ENCODE results near the gene ABCA13.

ABCA13 gene

GRCh38 chr7:48259463-48260280 lies 88.4 kb downstream of the ABCA13 start:
- H3K4me3 ChIP-seq (ENCODE audit: low read depth, low read length), result no peak overlapping the region
- TF ChIP-seq CTCF (IDR thresholded peaks at IDR 0.05; ENCODE audit: low read depth, low read length) (no peak), MAX (IDR thresholded peaks at IDR 0.05; ENCODE audit: low read depth, low read length) (no peak), POLR2A (IDR thresholded peaks at IDR 0.05; ENCODE audit: extremely low read depth, insufficient read length) (no peak), MYC (IDR thresholded peaks at IDR 0.05; ENCODE audit: low read depth, low read length) (no peak)
- no peak for DNase-seq (ENCODE audit: low read depth)

GRCh38 chr7:48261696-48262095 lies 90.4 kb downstream of the ABCA13 start:
- no peak for TF ChIP-seq POLR2A (IDR thresholded peaks at IDR 0.05; ENCODE audit: extremely low read depth, insufficient read length)
- no peak for TF ChIP-seq MYC (IDR thresholded peaks at IDR 0.05; ENCODE audit: low read depth, low read length)
- TF ChIP-seq CTCF (IDR thresholded peaks at IDR 0.05; ENCODE audit: low read depth, low read length), result no peak
- TF ChIP-seq MAX (IDR thresholded peaks at IDR 0.05; ENCODE audit: low read depth, low read length), result no peak
- no peak overlapping the region for H3K4me3 ChIP-seq (ENCODE audit: low read depth, low read length)
- no peak for DNase-seq (ENCODE audit: low read depth)

GRCh38 chr7:48262606-48263310 lies 91.5 kb downstream of the ABCA13 start:
- no peak overlapping the region for H3K4me3 ChIP-seq (ENCODE audit: low read depth, low read length)
- no peak for DNase-seq (ENCODE audit: low read depth)
- TF ChIP-seq CTCF (IDR thresholded peaks at IDR 0.05; ENCODE audit: low read depth, low read length) (no peak), POLR2A (IDR thresholded peaks at IDR 0.05; ENCODE audit: extremely low read depth, insufficient read length) (no peak), MAX (IDR thresholded peaks at IDR 0.05; ENCODE audit: low read depth, low read length) (no peak), MYC (IDR thresholded peaks at IDR 0.05; ENCODE audit: low read depth, low read length) (no peak)

- TF ChIP-seq MYC (IDR thresholded peaks at IDR 0.05; ENCODE audit: low read depth, low read length) (no peak), MAX (IDR thresholded peaks at IDR 0.05; ENCODE audit: low read depth, low read length) (no peak), CTCF (IDR thresholded peaks at IDR 0.05; ENCODE audit: low read depth, low read length) (no peak), POLR2A (IDR thresholded peaks at IDR 0.05; ENCODE audit: extremely low read depth, insufficient read length) (no peak)
- DNase-seq (ENCODE audit: low read depth), result no peak
Observed at GRCh38 chr7:48263311-48263650, 92.0 kb downstream of the ABCA13 start.

GRCh38 chr7:48269066-48269465 lies 97.8 kb downstream of the ABCA13 start:
- TF ChIP-seq POLR2A (IDR thresholded peaks at IDR 0.05; ENCODE audit: extremely low read depth, insufficient read length) (no peak), MYC (IDR thresholded peaks at IDR 0.05; ENCODE audit: low read depth, low read length) (no peak), CTCF (IDR thresholded peaks at IDR 0.05; ENCODE audit: low read depth, low read length) (no peak), MAX (IDR thresholded peaks at IDR 0.05; ENCODE audit: low read depth, low read length) (no peak)
- no peak for DNase-seq (ENCODE audit: low read depth)
- H3K4me3 ChIP-seq (ENCODE audit: low read depth, low read length), result no peak overlapping the region

More at GRCh38 chr7:48263311-48263650, 92.0 kb downstream of the ABCA13 start:
- no peak overlapping the region for H3K4me3 ChIP-seq (ENCODE audit: low read depth, low read length)

Data from NB4 (cell line).